HCT116 (cell line): Measurements from ENCODE around the gene SLITRK4.

ENCODE experiments used
- ATF3 ChIP-seq: IDR thresholded peaks from 2 replicates; pipeline ENCODE4 v1.6.1; 2012
- CEBPB ChIP-seq: IDR thresholded peaks from 2 replicates; pipeline ENCODE4 v1.6.1; 2012; ENCODE audit warnings: low read depth
- CTCF ChIP-seq, 3 experiments: fragments of 200-600 bp in 1 of 3; sonication (generic) in 1 of 3; IDR thresholded peaks in 2 of 3; conservative IDR thresholded peaks in 1 of 3; 2 replicates each; pipeline ENCODE4 v1.5.1; 2012 to 2017; ENCODE audit warnings: low read depth in 2 of 3, low read length in 2 of 3, antibody characterized with exemption in 1 of 3, borderline replicate concordance in 1 of 3, control low read depth in 1 of 3, mild to moderate bottlenecking in 1 of 3, mixed read lengths in 1 of 3, mixed run types in 1 of 3, moderate library complexity in 1 of 3; ENCODE audit not compliant: insufficient read depth in 1 of 3
- EZH2phosphoT487 ChIP-seq: fragments of 200-600 bp; IDR thresholded peaks from 2 replicates; pipeline ENCODE4 v1.6.1; 2018; ENCODE audit warnings: antibody characterized with exemption, borderline replicate concordance
- JUND ChIP-seq: IDR thresholded peaks from 2 replicates; pipeline ENCODE4 v1.6.1; 2012
- MAX ChIP-seq: IDR thresholded peaks from 2 replicates; pipeline ENCODE4 v1.6.1; 2012
- POLR2A ChIP-seq: IDR thresholded peaks from 2 replicates; pipeline ENCODE4 v1.7.0; 2011; ENCODE audit warnings: borderline replicate concordance; ENCODE audit not compliant: insufficient read depth, insufficient read length; ENCODE audit errors: extremely low read depth
- POLR2AphosphoS5 ChIP-seq: IDR thresholded peaks from 2 replicates; pipeline ENCODE4 v1.6.1; 2011; ENCODE audit warnings: mild to moderate bottlenecking, low read depth, low read length, moderate library complexity
- SRF ChIP-seq: IDR thresholded peaks from 2 replicates; pipeline ENCODE4 v1.6.1; 2012; ENCODE audit warnings: low read depth
- TCF7L2 ChIP-seq: IDR thresholded peaks from 2 replicates; pipeline ENCODE4 v1.7.0; 2011; ENCODE audit warnings: borderline replicate concordance, inconsistent platforms; ENCODE audit not compliant: insufficient read depth, insufficient read length; ENCODE audit errors: extremely low read depth
- YY1 ChIP-seq: IDR thresholded peaks from 2 replicates; pipeline ENCODE4 v1.6.1; 2011; ENCODE audit warnings: low read length, low read depth, moderate library complexity, mild to moderate bottlenecking; ENCODE audit not compliant: insufficient replicate concordance; ENCODE audit errors: extremely low read depth

- TF ChIP-seq MAX = no peak
- TF ChIP-seq POLR2AphosphoS5 = no peak
- no peak for TF ChIP-seq CEBPB
- TF ChIP-seq CTCF (IDR thresholded peaks at IDR 0.05 in 2 of 3, conservative IDR thresholded peaks at IDR 0.05 in 1 of 3; ENCODE audit: borderline replicate concordance in 1 of 3, insufficient read depth in 1 of 3, low read depth in 2 of 3, low read length in 2 of 3) = no peak
- no peak for TF ChIP-seq YY1
- no peak for TF ChIP-seq POLR2A
- no peak for TF ChIP-seq ATF3
- TF ChIP-seq TCF7L2 = no peak
- no peak for TF ChIP-seq SRF
- TF ChIP-seq JUND = no peak
- TF ChIP-seq EZH2phosphoT487 = no peak
Measured at GRCh38 chrX:143621276-143621675, 14.6 kb downstream of the SLITRK4 start.
